ENCODE measurements around the gene ATE1. TPM values are rescaled to one million over a fixed set of nuclear protein-coding genes. Genes with fewer than 3 reads are reported as not detected.
A peak's percentile ranks its signal among the peaks of the same experiment; 100 is the strongest.
"Not testable (repeated sequence)": the region's sequence is repeated elsewhere in the genome, so short reads cannot be mapped to it uniquely, and the experiment has no call there.

The ATE1 gene
- total RNA-seq, 1 experiment from 2014 or later, result 18.7 TPM

- Mint-ChIP-seq H3K4me1 (ENCODE audit: low read depth, unreplicated experiment) (peaks cover 8% of the 10 kb centered on the region), H3K27me3 (ENCODE audit: unreplicated experiment) (no peaks in the 10 kb centered on the region), H3K36me3 (ENCODE audit: insufficient read depth, unreplicated experiment) (peaks cover 32% of the 10 kb centered on the region), H3K9me3 (ENCODE audit: low read depth, unreplicated experiment) (no peaks in the 10 kb centered on the region), H3K4me3 (ENCODE audit: low read depth, unreplicated experiment) (peak overlapping the region; percentile 77), H3K27ac (ENCODE audit: unreplicated experiment) (no peak overlapping the region)
- TF ChIP-seq CTCF (IDR thresholded peaks at IDR 0.05; ENCODE audit: unreplicated experiment), result no peak
- intact Hi-C loops (cut with micrococcal nuclease; ENCODE audit: unreplicated experiment), result no loop called here
- CTCF ChIA-PET, result no interaction called here
- DNase-seq, result no peak
- no TSS peak for BruUV-seq (replicated peaks)
These were observed 46.2 kb upstream of the ATE1 start for GRCh38 chr10:121974019-121974534.

- H3K4me3 Mint-ChIP-seq (ENCODE audit: low read depth, unreplicated experiment); intact Hi-C loops (cut with micrococcal nuclease; ENCODE audit: unreplicated experiment); H3K27ac Mint-ChIP-seq (ENCODE audit: unreplicated experiment); H3K4me1 Mint-ChIP-seq (ENCODE audit: low read depth, unreplicated experiment); BruUV-seq (replicated peaks); DNase-seq; H3K9me3 Mint-ChIP-seq (ENCODE audit: low read depth, unreplicated experiment); H3K27me3 Mint-ChIP-seq (ENCODE audit: unreplicated experiment): not testable (repeated sequence)
- CTCF ChIA-PET, result interaction anchor here (0.6 kb wide), 1 partner anchor 84 kb away, joined by 3 read pairs; no protein-coding TSS in a partner anchor
- peaks cover 22% of the 10 kb centered on the region for H3K36me3 Mint-ChIP-seq (ENCODE audit: insufficient read depth, unreplicated experiment)
These were observed 41.3 kb upstream of the ATE1 start for GRCh38 chr10:121969086-121969485.

- CTCF ChIA-PET, result no interaction called here
- H3K9me3 Mint-ChIP-seq (ENCODE audit: low read depth, unreplicated experiment), result no peaks in the 10 kb centered on the region
- H3K4me1 Mint-ChIP-seq (ENCODE audit: low read depth, unreplicated experiment), result no peaks in the 10 kb centered on the region
- no peak overlapping the region for H3K4me3 Mint-ChIP-seq (ENCODE audit: low read depth, unreplicated experiment)
- no peak overlapping the region for H3K27ac Mint-ChIP-seq (ENCODE audit: unreplicated experiment)
- no TSS peak for BruUV-seq (replicated peaks)
- H3K27me3 Mint-ChIP-seq (ENCODE audit: unreplicated experiment), result no peaks in the 10 kb centered on the region
- no peak for DNase-seq
- intact Hi-C loops (cut with micrococcal nuclease; ENCODE audit: unreplicated experiment), result no loop called here
- TF ChIP-seq CTCF (IDR thresholded peaks at IDR 0.05; ENCODE audit: unreplicated experiment), result no peak
- H3K36me3 Mint-ChIP-seq (ENCODE audit: insufficient read depth, unreplicated experiment), result peaks cover 8% of the 10 kb centered on the region
These were observed 38.2 kb upstream of the ATE1 start for GRCh38 chr10:121965996-121966395.

- no TSS peak for BruUV-seq (replicated peaks)
- H3K36me3 Mint-ChIP-seq (ENCODE audit: insufficient read depth, unreplicated experiment), result peaks cover 4% of the 10 kb centered on the region
These were observed 33.6 kb upstream of the ATE1 start for GRCh38 chr10:121961456-121961855.

More at GRCh38 chr10:121961456-121961855, 33.6 kb upstream of the ATE1 start:
- H3K4me3 Mint-ChIP-seq (ENCODE audit: low read depth, unreplicated experiment), result no peak overlapping the region
- no peak overlapping the region for H3K27ac Mint-ChIP-seq (ENCODE audit: unreplicated experiment)
- CTCF ChIA-PET, result no interaction called here
- H3K9me3 Mint-ChIP-seq (ENCODE audit: low read depth, unreplicated experiment), result no peaks in the 10 kb centered on the region
- H3K4me1 Mint-ChIP-seq (ENCODE audit: low read depth, unreplicated experiment), result no peaks in the 10 kb centered on the region
- H3K27me3 Mint-ChIP-seq (ENCODE audit: unreplicated experiment), result no peaks in the 10 kb centered on the region
- intact Hi-C loops (cut with micrococcal nuclease; ENCODE audit: unreplicated experiment), result no loop called here
- DNase-seq, result no peak
- TF ChIP-seq CTCF (IDR thresholded peaks at IDR 0.05; ENCODE audit: unreplicated experiment), result no peak

All from Calu3 (cell line).